HG03460 (cell line): Measurements from ENCODE around the gene ITGB2.
"Not testable (repeated sequence)": the region's sequence is repeated elsewhere in the genome, so short reads cannot be mapped to it uniquely, and the experiment has no call there.

Experiments
- ATAC-seq: cut with Tn5 transposase; IDR thresholded peaks from one replicate; pipeline ENCODE4 v1.9.1; 2021; ENCODE audit not compliant: unreplicated experiment

The ITGB2 gene

DNA sequence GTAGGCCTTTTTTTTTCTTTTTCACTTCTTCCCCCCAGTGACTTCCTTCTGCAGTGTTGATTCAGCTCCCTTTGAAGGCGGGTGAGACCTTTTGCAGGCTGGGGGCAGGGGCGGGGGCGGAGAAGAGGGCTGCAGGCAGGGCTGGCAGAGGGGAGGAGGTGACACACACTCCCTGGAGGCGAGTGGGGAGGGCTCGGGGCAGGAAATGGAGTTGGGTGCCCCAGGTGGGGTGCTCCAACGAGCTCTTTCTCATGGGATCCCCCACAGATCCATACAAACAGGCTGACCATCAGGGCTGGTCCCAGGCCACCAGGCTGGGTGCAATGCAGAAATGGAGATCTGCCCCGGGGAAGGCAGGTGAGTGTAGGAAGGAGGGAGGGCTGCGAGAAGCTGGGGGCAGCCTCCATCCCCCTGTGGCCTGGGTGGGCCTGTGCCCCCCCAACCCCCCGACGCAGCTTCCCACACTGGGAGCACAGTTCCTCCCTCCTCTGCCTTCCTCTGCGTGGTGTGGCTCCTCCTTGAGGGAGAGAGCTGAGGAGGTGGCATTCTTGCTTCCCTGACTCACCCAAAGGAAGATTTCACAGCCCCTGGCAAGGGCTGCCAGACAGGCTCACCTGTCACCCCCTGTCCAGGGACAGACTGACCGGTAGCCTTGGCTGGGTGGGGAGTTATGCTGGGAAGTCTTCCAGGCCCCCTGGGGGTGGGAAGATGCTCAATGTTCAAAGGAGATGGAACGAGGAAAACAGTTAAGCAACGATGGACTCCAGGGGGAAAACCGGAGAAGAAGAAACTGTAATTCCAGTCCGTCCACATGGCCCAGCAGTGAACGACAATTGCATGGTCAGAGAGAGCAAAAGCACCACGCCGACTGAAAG, 7.1 kb upstream of the ITGB2 start:
- no peak for ATAC-seq

DNA sequence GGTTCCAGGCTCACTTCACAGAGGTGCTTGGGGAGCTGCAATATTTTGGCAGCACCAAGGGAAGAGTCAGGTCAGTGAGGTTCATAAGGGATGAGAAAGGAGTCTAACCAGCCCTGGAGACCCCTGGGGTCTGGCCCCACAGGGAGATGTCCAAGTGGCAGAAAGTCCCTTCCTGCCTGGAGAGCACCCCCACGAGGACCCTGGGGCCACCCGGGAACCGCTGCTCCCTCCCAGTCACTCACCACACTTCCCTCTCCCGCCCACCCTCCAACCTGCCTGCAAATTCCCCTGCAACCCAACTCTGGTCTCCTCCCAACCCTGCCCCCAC, 6.5 kb upstream of the ITGB2 start:
- ATAC-seq = no peak

DNA sequence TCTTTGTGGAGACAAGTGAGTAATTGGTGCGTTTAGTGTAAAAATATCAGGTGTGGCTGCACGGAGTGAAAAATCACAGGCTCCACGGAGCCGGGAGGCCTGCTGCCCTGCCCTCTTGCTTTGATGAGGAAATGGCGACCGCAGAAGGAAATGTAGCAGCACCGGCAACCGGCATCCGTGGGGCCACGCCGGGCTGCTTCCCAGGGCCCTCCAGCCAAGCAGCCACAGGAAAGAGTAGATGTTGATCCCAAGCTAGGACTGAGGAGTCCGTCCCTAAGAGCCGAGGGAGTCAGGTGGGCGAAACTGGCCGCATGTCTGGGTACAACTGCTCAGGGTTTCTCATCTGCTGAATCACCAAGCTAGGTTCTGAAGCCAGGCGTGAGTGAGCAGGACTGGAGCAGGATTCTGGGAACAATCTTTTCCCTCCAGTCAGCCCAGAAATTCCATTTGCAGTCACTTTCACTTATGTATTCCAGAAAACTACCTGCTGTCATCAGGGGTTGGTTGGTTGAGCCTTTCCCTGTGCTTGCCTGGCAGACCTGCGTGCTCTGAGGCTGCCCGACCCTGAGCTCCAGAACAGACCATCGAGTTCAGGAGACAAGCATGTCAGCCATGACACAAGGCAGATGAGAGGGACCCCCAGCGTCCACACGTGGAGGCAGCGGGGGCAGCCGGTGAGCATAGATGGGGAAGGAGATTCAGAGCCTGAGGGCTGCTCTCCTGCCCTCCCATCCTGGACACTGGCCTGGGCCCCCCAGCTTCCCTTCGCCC, 5.8 kb upstream of the ITGB2 start:
- ATAC-seq = no peak

- ATAC-seq = no peak
These were observed 4.7 kb upstream of the ITGB2 start for GRCh38 chr21:44925378-44925755.

DNA sequence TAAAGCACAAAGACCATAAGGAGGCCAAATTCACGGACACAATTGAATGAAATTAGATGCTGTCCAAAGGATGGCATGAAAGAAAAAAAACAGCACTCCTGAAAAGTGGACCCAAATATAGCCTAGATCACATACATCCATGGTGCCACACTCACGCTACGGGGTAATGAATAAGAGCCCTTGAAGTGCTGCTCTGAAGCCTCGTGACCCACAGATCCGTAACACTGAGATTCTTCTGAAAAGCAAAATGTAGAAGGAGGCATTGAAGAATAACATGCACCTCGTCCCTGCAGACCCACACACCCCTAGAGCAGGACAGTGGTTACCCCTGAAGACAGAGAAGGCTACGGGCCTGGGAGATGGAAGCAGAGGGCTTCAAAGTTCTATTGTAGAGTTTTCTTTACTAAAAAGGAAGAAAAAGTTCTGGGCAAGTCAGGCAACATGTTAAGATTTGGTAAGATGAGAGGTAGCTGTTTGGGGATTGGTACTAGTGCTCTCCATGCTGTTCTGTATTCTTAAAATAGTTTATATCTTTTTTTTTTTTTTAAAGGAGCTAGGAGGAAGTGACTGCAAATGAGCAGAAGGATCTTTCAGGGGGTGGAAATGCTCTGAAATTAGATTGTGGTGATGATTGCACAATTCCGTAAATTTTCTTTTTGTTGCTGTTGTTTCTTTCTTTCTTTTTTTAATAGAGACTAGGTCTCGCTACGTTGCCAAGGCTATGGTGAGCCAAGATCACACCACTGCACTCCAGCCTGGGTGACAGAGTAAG, 4.1 kb upstream of the ITGB2 start:
- ATAC-seq = no peak

DNA sequence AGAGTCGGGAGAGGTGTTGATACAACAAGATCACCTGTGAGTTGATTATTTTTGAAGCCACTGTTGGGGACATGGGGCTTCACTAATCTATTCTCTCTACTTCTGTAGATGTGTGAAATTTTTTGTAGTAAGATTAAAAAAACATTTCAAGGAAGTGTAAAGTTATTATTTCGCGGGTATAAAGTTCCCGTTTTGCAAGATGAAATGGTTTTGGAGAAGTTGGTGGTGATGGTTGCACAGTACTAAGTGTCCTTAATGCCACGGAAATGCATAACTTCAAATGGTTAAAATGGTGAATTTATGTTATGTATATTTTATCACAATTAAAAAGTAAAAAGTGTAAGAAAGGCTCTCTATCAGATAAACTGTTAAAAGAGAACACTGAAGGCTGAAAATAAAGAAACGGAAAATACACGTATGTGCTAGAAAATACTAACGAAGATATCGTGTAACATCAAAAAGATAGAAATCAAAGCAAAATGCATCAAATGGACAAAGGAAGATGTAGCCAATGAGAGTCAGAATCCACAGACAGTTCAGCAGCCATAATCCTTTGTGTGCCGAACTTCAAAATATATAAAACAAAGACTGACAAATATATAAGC, 2.9 kb upstream of the ITGB2 start:
- no peak for ATAC-seq

DNA sequence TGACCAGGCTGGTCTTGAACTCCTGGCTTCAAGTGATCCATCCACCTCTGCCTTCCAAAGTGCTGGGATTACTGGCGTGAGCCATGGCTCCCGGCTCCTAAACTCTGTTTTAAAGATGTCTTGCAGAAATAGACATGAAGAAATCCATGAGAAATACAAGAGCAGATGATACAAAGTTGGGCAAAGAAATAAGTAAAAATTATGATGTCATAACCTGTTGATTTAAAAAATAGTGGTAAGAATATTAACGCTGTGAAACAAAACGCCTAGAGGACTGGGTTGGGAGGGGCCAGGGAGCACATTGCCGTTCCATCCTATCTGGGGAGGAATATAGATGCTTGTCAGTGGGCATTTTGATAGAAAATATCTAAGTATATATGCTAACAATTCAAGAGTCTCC, 1.2 kb upstream of the ITGB2 start:
- ATAC-seq = no peak

DNA sequence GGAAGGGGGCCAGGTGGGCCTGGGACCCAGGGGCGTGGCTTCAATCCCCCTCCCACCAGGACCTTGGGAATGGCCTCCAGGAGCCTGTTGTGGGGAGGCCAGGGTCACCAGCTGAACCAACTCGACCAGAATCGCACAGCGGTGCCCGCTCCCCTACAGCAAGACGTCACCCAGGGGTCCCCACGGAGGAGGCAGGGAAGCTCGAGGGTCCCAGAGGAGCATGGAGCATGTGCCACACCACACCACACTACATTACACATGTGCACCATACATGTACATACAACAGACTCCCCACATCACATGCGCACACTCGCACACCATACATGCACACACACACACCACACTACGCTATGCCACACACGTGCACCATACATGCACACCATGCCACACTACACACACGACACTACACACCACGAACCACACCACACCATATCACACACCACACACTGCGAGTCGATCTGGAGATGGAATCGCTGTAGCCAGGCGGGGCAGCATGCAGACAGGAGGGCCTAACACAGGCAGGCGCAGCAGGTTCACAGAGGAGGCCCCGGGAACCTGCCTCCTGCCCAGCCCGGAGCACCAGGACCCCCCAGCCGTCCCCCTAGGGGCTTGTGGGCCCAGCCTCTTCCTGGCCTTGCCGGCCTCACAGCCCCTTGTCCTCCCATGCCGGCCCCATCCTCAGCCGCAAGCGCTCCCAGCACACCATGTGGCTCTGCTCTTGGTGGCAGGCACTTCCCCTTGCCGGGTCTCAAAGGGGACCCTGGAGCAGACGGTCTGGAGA, 596 bp downstream of the ITGB2 start:
- no peak for ATAC-seq

DNA sequence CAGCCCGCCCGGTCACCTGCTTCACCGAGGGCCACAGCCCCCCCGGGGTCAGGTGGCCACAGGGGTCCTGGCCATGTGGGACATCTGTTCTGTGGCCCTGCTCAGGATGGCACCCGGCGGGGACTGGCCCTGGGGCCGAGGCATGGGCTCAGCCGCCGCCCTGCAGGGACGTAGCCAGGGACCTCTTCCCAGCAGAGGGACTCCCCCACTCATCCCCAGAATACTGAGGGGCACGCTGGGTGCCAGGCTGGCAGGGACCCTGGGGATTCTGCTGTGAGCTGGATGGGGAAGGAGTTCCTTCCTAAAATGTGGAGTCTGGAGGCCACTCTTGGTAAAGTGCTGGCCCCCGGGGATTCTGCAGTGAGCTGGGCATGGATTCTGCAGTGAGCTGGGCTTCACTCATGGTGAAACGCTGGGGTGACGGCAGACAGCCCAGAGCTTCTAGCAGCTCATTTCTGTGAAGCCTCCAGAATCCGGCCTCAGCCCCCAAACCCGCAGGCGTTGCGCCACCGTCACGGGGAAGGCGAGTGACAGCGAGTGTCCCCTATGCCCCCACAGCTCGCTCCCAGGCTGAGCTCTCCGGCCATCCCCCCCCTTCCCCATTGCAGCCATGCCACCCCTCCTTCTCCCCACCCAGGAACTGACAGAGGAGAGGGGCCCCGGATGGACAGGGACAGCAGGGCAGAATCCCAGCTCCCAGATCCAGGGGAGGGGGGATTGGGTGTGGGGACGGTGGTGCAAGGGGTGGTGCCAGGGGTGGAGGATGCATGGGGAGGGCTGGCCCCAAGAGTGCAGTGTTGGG, 1.4 kb downstream of the ITGB2 start:
- no peak for ATAC-seq

DNA sequence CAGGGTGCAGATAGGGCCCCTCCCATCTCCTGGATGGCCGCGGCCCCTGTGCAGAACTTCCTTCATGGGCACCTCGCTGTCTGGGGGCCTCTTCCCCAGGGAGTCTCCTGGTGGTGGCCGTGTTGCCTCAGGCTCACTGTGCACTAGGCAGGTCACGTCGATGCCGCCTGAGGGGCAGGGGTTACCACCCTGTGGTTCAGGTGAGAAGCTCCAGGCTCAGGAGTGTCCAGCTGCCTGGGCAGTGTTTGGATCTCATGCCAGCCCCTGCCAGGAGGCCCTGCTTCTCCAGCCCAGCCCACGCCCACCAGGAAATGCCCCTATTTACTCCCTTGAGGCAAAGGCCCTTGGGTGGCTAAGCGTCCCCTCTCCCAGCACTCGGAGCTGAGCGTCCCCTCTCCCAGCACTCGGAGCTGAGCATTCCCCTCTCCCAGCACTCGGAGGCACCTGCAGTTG, 2.1 kb downstream of the ITGB2 start:
- no peak for ATAC-seq

GRCh38 chr21:44918107-44918470, 2.6 kb downstream of the ITGB2 start:
- ATAC-seq = no peak

DNA sequence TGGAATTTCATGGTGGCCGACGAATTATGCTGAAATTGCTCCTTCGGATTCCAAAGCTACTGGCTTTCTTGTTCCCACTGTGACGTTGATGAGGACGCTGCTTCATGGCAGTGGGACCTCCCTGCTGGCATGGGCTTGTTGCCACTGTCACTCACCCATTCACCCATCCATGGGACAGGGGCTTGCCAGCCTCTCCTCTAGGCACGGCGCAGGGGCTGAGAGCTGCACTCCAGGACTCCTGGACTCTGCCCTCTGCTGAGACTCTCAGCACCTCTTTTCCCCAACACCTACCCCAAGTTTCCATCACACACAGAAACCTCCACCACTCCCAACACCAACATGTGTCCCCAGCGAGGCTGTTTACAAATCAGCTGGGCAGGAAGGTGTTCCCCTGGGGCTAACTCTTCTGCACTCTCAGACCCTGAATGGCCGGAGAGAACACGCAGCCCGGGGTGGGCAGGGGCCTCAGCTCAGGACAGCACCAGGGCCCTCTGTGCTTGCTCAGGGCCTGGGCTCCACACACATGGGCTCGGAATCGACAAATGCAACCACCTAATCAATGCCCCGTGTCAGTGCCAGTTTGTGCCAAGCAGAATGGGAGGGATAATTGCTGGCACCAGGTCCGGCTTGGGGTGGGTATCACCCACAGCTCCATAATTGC, 3.1 kb downstream of the ITGB2 start:
- no peak for ATAC-seq

GRCh38 chr21:44916965-44917364, 3.7 kb downstream of the ITGB2 start:
- no peak for ATAC-seq

DNA sequence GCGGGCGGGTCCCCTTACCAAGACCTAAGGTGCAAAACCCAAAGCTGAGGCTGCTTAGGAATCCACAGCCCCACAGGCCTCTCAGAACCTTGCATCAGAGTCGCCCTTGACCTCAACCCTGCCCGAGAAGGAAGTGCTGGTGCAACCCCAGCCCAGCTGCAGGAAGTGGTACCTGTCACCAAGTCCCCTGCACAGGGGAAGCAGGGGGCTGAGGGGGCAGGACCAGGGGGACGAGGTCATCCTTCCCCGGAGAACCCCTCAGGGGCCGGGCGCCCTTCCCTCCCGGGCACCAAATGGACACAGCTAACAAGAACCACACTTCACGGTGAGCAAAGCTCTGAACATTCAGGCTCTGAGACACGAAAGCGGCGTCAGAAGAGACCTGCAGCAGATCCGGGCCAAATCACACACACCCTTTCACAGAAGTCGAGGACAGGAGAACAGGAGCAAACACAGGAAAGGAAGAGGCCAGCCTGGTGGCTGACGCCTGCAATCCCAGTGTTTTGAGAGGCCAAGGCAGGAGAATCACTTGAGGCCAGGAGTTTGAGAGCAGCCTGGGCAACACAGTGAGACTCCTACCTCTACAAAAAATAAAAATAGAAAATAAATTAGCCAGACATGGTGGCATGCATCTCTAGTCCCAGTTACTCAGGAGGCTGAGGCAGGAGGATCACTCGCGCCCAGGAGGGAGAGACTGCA, 6.4 kb downstream of the ITGB2 start:
- ATAC-seq = peak; percentile 79

DNA sequence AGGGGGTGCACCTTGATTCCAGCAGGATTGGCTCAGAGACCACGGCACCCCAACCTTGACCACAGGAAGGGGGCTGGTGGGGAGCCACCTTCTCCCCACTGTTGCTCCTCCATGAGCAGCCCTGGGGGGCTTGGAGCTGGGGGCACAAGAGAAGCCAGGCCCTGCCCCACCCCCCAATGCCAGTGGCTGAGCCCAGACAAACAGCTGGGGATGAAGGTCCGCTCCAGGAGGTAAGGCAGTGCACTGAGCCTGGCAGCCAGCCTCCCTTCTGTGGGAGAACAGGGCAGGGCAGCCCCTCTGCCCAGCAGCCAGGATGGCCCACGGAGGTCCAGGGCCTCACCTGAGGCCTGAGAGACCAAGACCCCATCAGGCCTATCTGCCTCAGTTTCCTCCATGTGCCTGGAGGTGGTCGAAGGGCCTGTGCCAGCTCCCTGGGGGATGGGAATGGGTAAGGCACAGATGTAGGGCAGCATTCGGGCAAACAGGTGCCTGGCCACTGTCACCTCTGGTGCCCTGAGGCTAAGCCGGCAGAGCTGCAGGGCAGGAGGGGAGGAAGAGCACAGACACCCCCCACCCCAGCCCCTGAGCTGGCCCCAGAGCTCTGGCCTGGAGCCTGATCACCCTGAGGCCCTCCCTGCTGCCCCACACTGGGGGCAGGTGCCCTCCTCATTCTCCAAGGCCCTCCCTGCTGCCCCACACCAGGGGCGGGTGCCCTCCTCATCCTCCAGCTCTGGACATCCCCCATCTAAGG, 7.1 kb downstream of the ITGB2 start:
- no peak for ATAC-seq

DNA sequence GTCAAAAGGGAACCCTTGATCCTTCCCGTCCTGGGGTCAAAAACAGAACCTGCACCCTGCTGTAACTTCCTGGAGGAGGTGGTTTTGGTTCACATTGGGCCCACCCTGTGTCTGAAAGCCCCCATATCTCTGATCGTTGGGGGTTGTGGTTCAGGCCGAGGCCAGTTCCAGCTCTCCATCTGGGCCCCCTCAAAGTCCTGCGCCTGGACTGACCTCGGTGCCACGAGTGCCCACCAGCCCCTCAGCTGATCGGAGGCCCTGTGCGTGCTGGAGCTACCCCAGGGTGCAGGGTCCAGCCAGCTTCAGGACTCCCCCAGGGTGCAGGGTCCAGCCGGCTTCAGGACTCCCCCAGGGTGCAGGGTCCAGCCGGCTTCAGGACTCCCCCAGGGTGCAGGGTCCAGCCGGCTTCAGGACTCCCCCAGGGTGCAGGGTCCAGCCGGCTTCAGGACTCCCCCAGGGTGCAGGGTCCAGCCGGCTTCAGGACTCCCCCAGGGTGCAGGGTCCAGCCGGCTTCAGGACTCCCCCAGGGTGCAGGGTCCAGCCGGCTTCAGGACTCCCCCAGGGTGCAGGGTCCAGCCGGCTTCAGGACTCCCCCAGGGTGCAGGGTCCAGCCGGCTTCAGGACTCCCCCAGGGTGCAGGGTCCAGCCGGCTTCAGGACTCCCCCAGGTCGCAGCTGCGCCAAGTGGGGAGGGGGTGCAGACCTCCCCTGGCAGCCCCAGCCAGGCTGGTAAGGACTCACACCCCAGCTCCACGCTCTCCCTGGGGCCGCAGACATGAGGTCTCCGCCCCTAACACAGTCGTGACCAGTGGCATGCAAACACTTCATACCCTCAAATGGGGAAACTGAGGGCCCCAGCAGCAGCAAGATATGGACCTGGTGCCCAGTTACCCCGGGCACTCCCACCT, 7.9 kb downstream of the ITGB2 start:
- not testable (repeated sequence) for ATAC-seq

DNA sequence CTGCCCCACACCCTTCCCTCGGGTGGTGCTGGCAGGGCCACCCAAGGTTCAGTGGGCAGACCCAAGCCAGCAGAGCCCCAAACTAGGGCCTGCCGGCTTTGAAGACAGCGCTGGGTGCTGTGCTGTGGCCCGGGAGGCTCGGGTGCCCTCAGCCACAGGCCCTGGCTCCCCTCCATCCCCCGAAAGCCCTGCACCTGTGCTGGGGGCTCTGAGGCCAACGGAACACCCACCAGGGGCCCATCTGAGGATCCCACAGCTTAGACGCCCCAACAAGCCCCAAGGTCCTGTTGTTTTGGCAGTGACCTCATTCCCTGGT, 8.6 kb downstream of the ITGB2 start:
- ATAC-seq = no peak
